GM23338 (cell line): ENCODE data around the gene MET. TPM values are rescaled to one million over a fixed set of nuclear protein-coding genes. Genes with fewer than 3 reads are reported as not detected.

Source experiments
- ATAC-seq: fragments of 200-7000 bp; cut with Tn5 transposase; 3 replicates; pipeline ENCODE4 v1.9.1; 2020
- DNase-seq: peaks from one replicate; pipeline ENCODE4 v3.0.0-alpha.2; 2015; ENCODE audit warnings: low spot score
- H2AFZ ChIP-seq: fragments of 200-600 bp; sonication (generic); 2 replicates; pipeline ENCODE4 v1.8.0; 2016; ENCODE audit warnings: antibody characterized with exemption, mild to moderate bottlenecking, moderate library complexity
- H3F3A ChIP-seq: fragments of 200-600 bp; sonication (generic); replicated peaks from 2 replicates; pipeline ENCODE4 v1.8.0; 2017; ENCODE audit warnings: antibody characterized with exemption, mixed run types, low read depth
- H3K27ac ChIP-seq: fragments of 200-600 bp; sonication (generic); 2 replicates; pipeline ENCODE4 v1.6.1; 2016; ENCODE audit warnings: low read depth
- H3K27me3 ChIP-seq: fragments of 200-600 bp; sonication (generic); 2 replicates; pipeline ENCODE4 v1.8.0; 2016; ENCODE audit warnings: mild to moderate bottlenecking, mixed run types, moderate library complexity; ENCODE audit not compliant: insufficient read depth
- H3K36me3 ChIP-seq: fragments of 200-600 bp; sonication (generic); 2 replicates; pipeline ENCODE4 v1.8.0; 2016; ENCODE audit warnings: mild to moderate bottlenecking; ENCODE audit not compliant: insufficient read depth
- H3K4me1 ChIP-seq: fragments of 200-600 bp; sonication (generic); 2 replicates; pipeline ENCODE4 v1.8.0; 2016; ENCODE audit warnings: mild to moderate bottlenecking, moderate library complexity; ENCODE audit not compliant: insufficient read depth
- H3K4me2 ChIP-seq: fragments of 200-600 bp; sonication (generic); 2 replicates; pipeline ENCODE4 v1.7.1; 2017; ENCODE audit warnings: mixed run types
- H3K4me3 ChIP-seq: fragments of 200-600 bp; sonication (generic); 2 replicates; pipeline ENCODE4 v1.6.1; 2016; ENCODE audit warnings: mixed run types
- H3K79me2 ChIP-seq: fragments of 200-600 bp; sonication (generic); replicated peaks from 2 replicates; pipeline ENCODE4 v1.8.0; 2017; ENCODE audit warnings: mild to moderate bottlenecking; ENCODE audit not compliant: insufficient read depth
- H3K9me2 ChIP-seq: fragments of 200-600 bp; sonication (generic); 2 replicates; pipeline ENCODE4 v1.8.0; 2017; ENCODE audit not compliant: insufficient read depth
- H4K20me1 ChIP-seq: fragments of 200-600 bp; sonication (generic); replicated peaks from 2 replicates; pipeline ENCODE4 v1.8.0; 2017; ENCODE audit warnings: mild to moderate bottlenecking; ENCODE audit not compliant: insufficient read depth
- H3K27ac Mint-ChIP-seq: 2 replicates; pipeline ENCODE4 v1.8.0; 2020; ENCODE audit warnings: inconsistent platforms, mild to moderate bottlenecking, moderate library complexity, mixed read lengths
- H3K27me3 Mint-ChIP-seq: 3 replicates; pipeline ENCODE4 v1.8.0; 2022; ENCODE audit warnings: low read depth, mild to moderate bottlenecking, moderate library complexity, mixed read lengths, inconsistent platforms; ENCODE audit not compliant: insufficient read depth, poor library complexity
- H3K36me3 Mint-ChIP-seq: 3 replicates; pipeline ENCODE4 v1.8.0; 2021; ENCODE audit warnings: low read depth, mild to moderate bottlenecking, inconsistent platforms, moderate library complexity, mixed read lengths
- H3K4me1 Mint-ChIP-seq: 3 replicates; pipeline ENCODE4 v1.8.0; 2020; ENCODE audit warnings: mild to moderate bottlenecking, inconsistent platforms, mixed read lengths
- H3K4me3 Mint-ChIP-seq: 3 replicates; pipeline ENCODE4 v1.8.0; 2021; ENCODE audit warnings: moderate library complexity, mild to moderate bottlenecking, inconsistent platforms, mixed read lengths
- H3K9me3 Mint-ChIP-seq: 3 replicates; pipeline ENCODE4 v1.8.0; 2020; ENCODE audit warnings: moderate library complexity, mild to moderate bottlenecking, inconsistent platforms, mixed read lengths
- CREB1 ChIP-seq: fragments of 250-450 bp; sonication (Bioruptor Pico); IDR thresholded peaks from 2 replicates; pipeline ENCODE4 v1.5.0; 2020; ENCODE audit warnings: low read depth, mild to moderate bottlenecking, moderate library complexity
- EZH2 ChIP-seq: fragments of 200-600 bp; sonication (generic); IDR thresholded peaks from one replicate; pipeline ENCODE4 v1.8.0; 2017; ENCODE audit warnings: antibody characterized with exemption, mild to moderate bottlenecking, low read depth; ENCODE audit not compliant: unreplicated experiment
- EZH2phosphoT487 ChIP-seq: fragments of 200-600 bp; sonication (generic); IDR thresholded peaks from one replicate; pipeline ENCODE4 v1.8.1; 2018; ENCODE audit warnings: antibody characterized with exemption; ENCODE audit not compliant: unreplicated experiment
- JUNB ChIP-seq: IDR thresholded peaks from one replicate; pipeline ENCODE4 v1.6.1; 2016; ENCODE audit warnings: antibody characterized with exemption; ENCODE audit not compliant: unreplicated experiment
- NANOG ChIP-seq: IDR thresholded peaks from 2 replicates; pipeline ENCODE4 v1.6.1; 2016; ENCODE audit warnings: antibody characterized with exemption, borderline replicate concordance
- POLR2AphosphoS5 ChIP-seq: IDR thresholded peaks from 2 replicates; pipeline ENCODE4 v1.6.1; 2016; ENCODE audit warnings: antibody characterized with exemption, low read depth
- STAT1 ChIP-seq: IDR thresholded peaks from one replicate; pipeline ENCODE4 v1.6.1; 2016; ENCODE audit warnings: antibody characterized with exemption; ENCODE audit not compliant: unreplicated experiment
- ZNF114 ChIP-seq: fragments of 250-450 bp; sonication (Bioruptor Pico); IDR thresholded peaks from 2 replicates; pipeline ENCODE4 v1.5.0; 2020; ENCODE audit warnings: mild to moderate bottlenecking, moderate library complexity
- ZNF331 ChIP-seq: fragments of 250-450 bp; sonication (Bioruptor Pico); IDR thresholded peaks from 2 replicates; pipeline ENCODE4 v1.5.0; 2020; ENCODE audit warnings: low read depth, mild to moderate bottlenecking, moderate library complexity
- polyA plus RNA-seq: library from polyadenylated mRNA; unstranded; fragments of >200 nt; fragmentation: Nextera tagmentation; extraction: Ambion mirVana; gene quantifications from 2 replicates; pipeline ENCODE4 v1.2.1, GENCODE V29; 2016
- total RNA-seq: library from RNA; depleted of rRNA; stranded (reverse); fragments of >200 nt; shearing (Covaris generic); gene quantifications from 2 replicates; pipeline ENCODE4 v1.2.3, GENCODE V29; 2014
- TF ChIP-seq, protein P1 (sequence below), 2 experiments: fragments of 200-600 bp in 1 of 2; sonication (generic) in 1 of 2; conservative IDR thresholded peaks; 2 replicates each; pipeline versions ENCODE4 v1.5.1 to v1.6.1; 2016 to 2017; ENCODE audit warnings: antibody characterized with exemption in 2 of 2, low read depth in 2 of 2, mild to moderate bottlenecking in 2 of 2, moderate library complexity in 1 of 2
- TF ChIP-seq, protein P2 (sequence below): fragments of 250-450 bp; sonication (Bioruptor Pico); IDR thresholded peaks from 2 replicates; pipeline ENCODE4 v1.5.0; 2020; ENCODE audit warnings: mild to moderate bottlenecking, moderate library complexity

MET gene
- total and polyA plus RNA-seq, 2 experiments from 2014 or later = 4.8 to 23.1 TPM

DNA sequence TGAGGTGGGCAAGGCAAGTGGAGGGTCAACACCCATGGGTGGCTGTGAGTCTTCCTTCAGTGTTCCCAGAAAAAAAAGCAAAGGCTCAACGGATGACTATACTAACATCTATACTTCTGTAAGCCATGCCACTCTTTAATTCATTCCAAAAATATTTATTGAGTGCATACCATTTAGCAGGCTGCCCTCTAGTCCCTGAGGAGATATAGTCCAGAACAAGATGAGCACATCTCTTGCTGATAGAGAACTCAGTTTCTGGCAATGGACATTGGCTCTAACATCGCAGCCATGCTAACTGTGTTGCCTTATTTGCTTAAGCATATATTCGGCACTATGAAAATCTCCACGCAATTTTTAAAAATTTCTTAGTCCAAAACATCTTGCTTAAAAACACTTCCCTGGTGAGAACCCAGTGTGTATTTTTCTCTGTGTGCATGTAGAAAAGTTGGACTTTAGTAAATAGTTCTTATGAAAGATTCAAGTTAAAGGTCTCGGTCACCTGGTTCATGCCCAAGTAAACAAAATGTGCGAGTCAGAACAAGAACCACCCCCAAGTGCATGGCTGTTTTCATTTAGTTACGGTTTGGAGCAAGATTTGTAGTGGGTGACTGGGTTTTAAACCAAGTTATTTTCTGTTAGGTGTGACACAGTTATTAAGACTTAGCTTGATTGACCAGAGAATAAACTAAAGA, 69.8 kb downstream of the MET start:
- no peak for TF ChIP-seq ZNF331
- TF ChIP-seq STAT1 = no peak
- TF ChIP-seq CREB1 (CRISPR knock-in tag) = no peak
- TF ChIP-seq POLR2AphosphoS5 = no peak
- TF ChIP-seq, protein P1, sequence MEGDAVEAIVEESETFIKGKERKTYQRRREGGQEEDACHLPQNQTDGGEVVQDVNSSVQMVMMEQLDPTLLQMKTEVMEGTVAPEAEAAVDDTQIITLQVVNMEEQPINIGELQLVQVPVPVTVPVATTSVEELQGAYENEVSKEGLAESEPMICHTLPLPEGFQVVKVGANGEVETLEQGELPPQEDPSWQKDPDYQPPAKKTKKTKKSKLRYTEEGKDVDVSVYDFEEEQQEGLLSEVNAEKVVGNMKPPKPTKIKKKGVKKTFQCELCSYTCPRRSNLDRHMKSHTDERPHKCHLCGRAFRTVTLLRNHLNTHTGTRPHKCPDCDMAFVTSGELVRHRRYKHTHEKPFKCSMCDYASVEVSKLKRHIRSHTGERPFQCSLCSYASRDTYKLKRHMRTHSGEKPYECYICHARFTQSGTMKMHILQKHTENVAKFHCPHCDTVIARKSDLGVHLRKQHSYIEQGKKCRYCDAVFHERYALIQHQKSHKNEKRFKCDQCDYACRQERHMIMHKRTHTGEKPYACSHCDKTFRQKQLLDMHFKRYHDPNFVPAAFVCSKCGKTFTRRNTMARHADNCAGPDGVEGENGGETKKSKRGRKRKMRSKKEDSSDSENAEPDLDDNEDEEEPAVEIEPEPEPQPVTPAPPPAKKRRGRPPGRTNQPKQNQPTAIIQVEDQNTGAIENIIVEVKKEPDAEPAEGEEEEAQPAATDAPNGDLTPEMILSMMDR (conservative IDR thresholded peaks at IDR 0.05; ENCODE audit: low read depth in 2 of 2) = no peak
- TF ChIP-seq NANOG = no peak
- Histone ChIP-seq H3K9me2 (peaks cover 3% of the 10 kb centered on the region; the same call in 1 of the 2 replicates), H3F3A (no peaks in the 10 kb centered on the region), H3K4me2 (no peak overlapping the region), H3K4me1 (peaks cover 25% of the 10 kb centered on the region), H3K36me3 (no peaks in the 10 kb centered on the region), H2AFZ (no peak overlapping the region), H3K79me2 (no peaks in the 10 kb centered on the region), H3K4me3 (no peak overlapping the region), H4K20me1 (no peaks in the 10 kb centered on the region), H3K27me3 (no peaks in the 10 kb centered on the region), H3K27ac (no peak overlapping the region)
- ATAC-seq (no peak), DNase-seq (no peak)
- Mint-ChIP-seq H3K9me3 (peaks cover 6% of the 10 kb centered on the region; the same call in 2 of the 3 replicates), H3K4me3 (no peak overlapping the region), H3K27me3 (peaks cover 6% of the 10 kb centered on the region), H3K4me1 (peaks cover 27% of the 10 kb centered on the region), H3K27ac (no peak overlapping the region; the same call in 1 of the 2 replicates), H3K36me3 (peaks cover 13% of the 10 kb centered on the region; the same call in 2 of the 3 replicates)

DNA sequence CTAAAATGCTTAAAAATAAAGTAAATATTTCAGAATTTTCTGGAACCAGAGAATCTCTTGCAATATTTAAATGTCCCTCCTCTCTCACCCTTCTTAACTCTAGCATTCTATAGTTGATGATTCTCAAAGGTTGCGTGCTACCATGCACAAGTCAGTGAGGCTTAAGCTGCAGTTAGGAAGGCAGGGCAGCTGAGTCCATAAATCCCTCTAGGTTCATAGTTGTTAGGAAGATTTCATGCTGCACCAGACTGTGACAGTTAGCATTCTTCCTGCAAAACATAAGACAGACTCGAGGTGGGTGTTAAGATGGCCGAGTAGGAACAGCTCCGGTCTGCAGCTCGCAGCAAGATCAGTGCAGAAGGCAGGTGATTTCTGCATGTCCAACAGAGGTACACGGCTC, 70.6 kb downstream of the MET start:
- Mint-ChIP-seq H3K36me3 (peaks cover 20% of the 10 kb centered on the region; the same call in 2 of the 3 replicates), H3K4me3 (no peak overlapping the region), H3K4me1 (peaks cover 18% of the 10 kb centered on the region), H3K9me3 (peaks cover 14% of the 10 kb centered on the region; the same call in 2 of the 3 replicates), H3K27ac (peak overlapping the region; percentile 11; the same call in 1 of the 2 replicates), H3K27me3 (peaks cover 8% of the 10 kb centered on the region)
- no peak for DNase-seq
- Histone ChIP-seq H3F3A (no peaks in the 10 kb centered on the region), H4K20me1 (no peaks in the 10 kb centered on the region), H3K4me3 (no peak overlapping the region), H2AFZ (no peak overlapping the region), H3K79me2 (no peaks in the 10 kb centered on the region), H3K27me3 (no peaks in the 10 kb centered on the region), H3K27ac (no peak overlapping the region), H3K4me1 (peaks cover 16% of the 10 kb centered on the region), H3K36me3 (no peaks in the 10 kb centered on the region), H3K4me2 (no peak overlapping the region), H3K9me2 (0 out of 2 replicates have a peak, but pooled peaks cover 3% of the 10 kb centered on the region)
- no peak for ATAC-seq
- no peak for TF ChIP-seq EZH2phosphoT487
- TF ChIP-seq ZNF114 = no peak
- TF ChIP-seq, protein P1 (conservative IDR thresholded peaks at IDR 0.05; ENCODE audit: low read depth in 2 of 2) = no peak
- TF ChIP-seq EZH2 = no peak
- TF ChIP-seq JUNB = no peak
- TF ChIP-seq, protein P2, sequence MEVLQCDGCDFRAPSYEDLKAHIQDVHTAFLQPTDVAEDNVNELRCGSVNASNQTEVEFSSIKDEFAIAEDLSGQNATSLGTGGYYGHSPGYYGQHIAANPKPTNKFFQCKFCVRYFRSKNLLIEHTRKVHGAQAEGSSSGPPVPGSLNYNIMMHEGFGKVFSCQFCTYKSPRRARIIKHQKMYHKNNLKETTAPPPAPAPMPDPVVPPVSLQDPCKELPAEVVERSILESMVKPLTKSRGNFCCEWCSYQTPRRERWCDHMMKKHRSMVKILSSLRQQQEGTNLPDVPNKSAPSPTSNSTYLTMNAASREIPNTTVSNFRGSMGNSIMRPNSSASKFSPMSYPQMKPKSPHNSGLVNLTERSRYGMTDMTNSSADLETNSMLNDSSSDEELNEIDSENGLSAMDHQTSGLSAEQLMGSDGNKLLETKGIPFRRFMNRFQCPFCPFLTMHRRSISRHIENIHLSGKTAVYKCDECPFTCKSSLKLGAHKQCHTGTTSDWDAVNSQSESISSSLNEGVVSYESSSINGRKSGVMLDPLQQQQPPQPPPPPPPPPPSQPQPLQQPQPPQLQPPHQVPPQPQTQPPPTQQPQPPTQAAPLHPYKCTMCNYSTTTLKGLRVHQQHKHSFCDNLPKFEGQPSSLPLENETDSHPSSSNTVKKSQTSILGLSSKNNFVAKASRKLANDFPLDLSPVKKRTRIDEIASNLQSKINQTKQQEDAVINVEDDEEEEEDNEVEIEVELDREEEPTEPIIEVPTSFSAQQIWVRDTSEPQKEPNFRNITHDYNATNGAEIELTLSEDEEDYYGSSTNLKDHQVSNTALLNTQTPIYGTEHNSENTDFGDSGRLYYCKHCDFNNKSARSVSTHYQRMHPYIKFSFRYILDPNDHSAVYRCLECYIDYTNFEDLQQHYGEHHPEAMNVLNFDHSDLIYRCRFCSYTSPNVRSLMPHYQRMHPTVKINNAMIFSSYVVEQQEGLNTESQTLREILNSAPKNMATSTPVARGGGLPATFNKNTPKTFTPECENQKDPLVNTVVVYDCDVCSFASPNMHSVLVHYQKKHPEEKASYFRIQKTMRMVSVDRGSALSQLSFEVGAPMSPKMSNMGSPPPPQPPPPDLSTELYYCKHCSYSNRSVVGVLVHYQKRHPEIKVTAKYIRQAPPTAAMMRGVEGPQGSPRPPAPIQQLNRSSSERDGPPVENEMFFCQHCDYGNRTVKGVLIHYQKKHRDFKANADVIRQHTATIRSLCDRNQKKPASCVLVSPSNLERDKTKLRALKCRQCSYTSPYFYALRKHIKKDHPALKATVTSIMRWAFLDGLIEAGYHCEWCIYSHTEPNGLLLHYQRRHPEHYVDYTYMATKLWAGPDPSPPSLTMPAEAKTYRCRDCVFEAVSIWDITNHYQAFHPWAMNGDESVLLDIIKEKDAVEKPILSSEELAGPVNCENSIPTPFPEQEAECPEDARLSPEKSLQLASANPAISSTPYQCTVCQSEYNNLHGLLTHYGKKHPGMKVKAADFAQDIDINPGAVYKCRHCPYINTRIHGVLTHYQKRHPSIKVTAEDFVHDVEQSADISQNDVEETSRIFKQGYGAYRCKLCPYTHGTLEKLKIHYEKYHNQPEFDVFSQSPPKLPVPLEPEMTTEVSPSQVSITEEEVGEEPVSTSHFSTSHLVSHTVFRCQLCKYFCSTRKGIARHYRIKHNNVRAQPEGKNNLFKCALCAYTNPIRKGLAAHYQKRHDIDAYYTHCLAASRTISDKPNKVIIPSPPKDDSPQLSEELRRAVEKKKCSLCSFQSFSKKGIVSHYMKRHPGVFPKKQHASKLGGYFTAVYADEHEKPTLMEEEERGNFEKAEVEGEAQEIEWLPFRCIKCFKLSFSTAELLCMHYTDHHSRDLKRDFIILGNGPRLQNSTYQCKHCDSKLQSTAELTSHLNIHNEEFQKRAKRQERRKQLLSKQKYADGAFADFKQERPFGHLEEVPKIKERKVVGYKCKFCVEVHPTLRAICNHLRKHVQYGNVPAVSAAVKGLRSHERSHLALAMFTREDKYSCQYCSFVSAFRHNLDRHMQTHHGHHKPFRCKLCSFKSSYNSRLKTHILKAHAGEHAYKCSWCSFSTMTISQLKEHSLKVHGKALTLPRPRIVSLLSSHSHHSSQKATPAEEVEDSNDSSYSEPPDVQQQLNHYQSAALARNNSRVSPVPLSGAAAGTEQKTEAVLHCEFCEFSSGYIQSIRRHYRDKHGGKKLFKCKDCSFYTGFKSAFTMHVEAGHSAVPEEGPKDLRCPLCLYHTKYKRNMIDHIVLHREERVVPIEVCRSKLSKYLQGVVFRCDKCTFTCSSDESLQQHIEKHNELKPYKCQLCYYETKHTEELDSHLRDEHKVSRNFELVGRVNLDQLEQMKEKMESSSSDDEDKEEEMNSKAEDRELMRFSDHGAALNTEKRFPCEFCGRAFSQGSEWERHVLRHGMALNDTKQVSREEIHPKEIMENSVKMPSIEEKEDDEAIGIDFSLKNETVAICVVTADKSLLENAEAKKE (CRISPR knock-in tag) = no peak
- no peak for TF ChIP-seq STAT1
- TF ChIP-seq NANOG = no peak
